ENCODE data around the gene PAK4.

- TF ChIP-seq CTCF (IDR thresholded peaks at IDR 0.05) (no peak), POLR2AphosphoS5 (IDR thresholded peaks at IDR 0.05) (no peak), EP300 (IDR thresholded peaks at IDR 0.05) (no peak), POLR2A (IDR thresholded peaks at IDR 0.05) (no peak)
Measured at GRCh38 chr19:39209196-39209595, 83.6 kb downstream of the PAK4 start.

Data from suprapubic skin (tissue), 4 donors.